Muscle layer of colon (tissue), 2 donors: ENCODE measurements around the gene DGKB.

Experiments
- H3K27ac ChIP-seq: one replicate; pipeline ENCODE4 v1.7.0; 2013; ENCODE audit warnings: low read depth, mild to moderate bottlenecking, low read length, moderate library complexity
- H3K27me3 ChIP-seq, 2 donors: one replicate each; pipeline ENCODE4 v1.7.0; 2013; ENCODE audit warnings: low read length in 2 of 2, mild to moderate bottlenecking in 2 of 2; ENCODE audit not compliant: insufficient read depth in 2 of 2, control insufficient read depth in 1 of 2
- H3K36me3 ChIP-seq: one replicate; pipeline ENCODE4 v1.7.0; 2013; ENCODE audit warnings: mild to moderate bottlenecking, low read length; ENCODE audit not compliant: insufficient read depth
- H3K4me1 ChIP-seq: one replicate; pipeline ENCODE4 v1.7.0; 2013; ENCODE audit warnings: mild to moderate bottlenecking, low read length; ENCODE audit not compliant: insufficient read depth
- H3K4me3 ChIP-seq, 2 donors: one replicate each; pipeline ENCODE4 v1.7.0; 2013; ENCODE audit warnings: low read length in 2 of 2, low read depth in 1 of 2, mild to moderate bottlenecking in 1 of 2, moderate library complexity in 1 of 2
- H3K9ac ChIP-seq: one replicate; pipeline ENCODE4 v1.7.0; 2013; ENCODE audit warnings: low read length
- H3K9me3 ChIP-seq: one replicate; pipeline ENCODE4 v1.7.0; 2013; ENCODE audit warnings: mild to moderate bottlenecking, low read length
- donor health status: abdominal sarcoma.
- donor health status: Adenocarcinoma of cecum.

DGKB gene

GRCh38 chr7:14233076-14233867, 669.3 kb downstream of the DGKB start:
- Histone ChIP-seq H3K9ac (no peak overlapping the region), H3K9me3 (no peaks in the 10 kb centered on the region), H3K36me3 (no peaks in the 10 kb centered on the region), H3K4me3 (no peak overlapping the region), H3K4me1 (no peaks in the 10 kb centered on the region), H3K27me3 (no peaks in the 10 kb centered on the region), H3K27ac (no peak overlapping the region)

- H3K36me3 ChIP-seq: no peaks in the 10 kb centered on the region
- no peak overlapping the region for H3K9ac ChIP-seq
- no peaks in the 10 kb centered on the region for H3K4me1 ChIP-seq
- no peak overlapping the region for H3K4me3 ChIP-seq
- no peaks in the 10 kb centered on the region for H3K27me3 ChIP-seq
- H3K9me3 ChIP-seq: no peaks in the 10 kb centered on the region
- no peak overlapping the region for H3K27ac ChIP-seq
Observed at GRCh38 chr7:14229047-14229446, 673.5 kb downstream of the DGKB start.

- no peak overlapping the region for H3K9ac ChIP-seq
- no peaks in the 10 kb centered on the region for H3K4me1 ChIP-seq
- H3K27me3 ChIP-seq: no peaks in the 10 kb centered on the region
- H3K27ac ChIP-seq: no peak overlapping the region
- H3K4me3 ChIP-seq: no peak overlapping the region
- H3K36me3 ChIP-seq: no peaks in the 10 kb centered on the region
- H3K9me3 ChIP-seq: no peaks in the 10 kb centered on the region
Observed at GRCh38 chr7:14228341-14228740, 674.2 kb downstream of the DGKB start.

- no peak overlapping the region for H3K27ac ChIP-seq
- H3K4me3 ChIP-seq: no peak overlapping the region
- H3K9ac ChIP-seq: no peak overlapping the region
- no peaks in the 10 kb centered on the region for H3K4me1 ChIP-seq
- H3K36me3 ChIP-seq: no peaks in the 10 kb centered on the region
- no peaks in the 10 kb centered on the region for H3K27me3 ChIP-seq
- no peaks in the 10 kb centered on the region for H3K9me3 ChIP-seq
Observed at GRCh38 chr7:14226126-14226525, 676.4 kb downstream of the DGKB start.

- Histone ChIP-seq H3K9me3 (no peaks in the 10 kb centered on the region), H3K4me1 (no peaks in the 10 kb centered on the region), H3K4me3 (no peak overlapping the region), H3K27ac (no peak overlapping the region), H3K27me3 (no peaks in the 10 kb centered on the region), H3K36me3 (no peaks in the 10 kb centered on the region), H3K9ac (no peak overlapping the region)
Observed at GRCh38 chr7:14219125-14219524, 683.4 kb downstream of the DGKB start.

GRCh38 chr7:14218338-14218737, 684.2 kb downstream of the DGKB start:
- no peaks in the 10 kb centered on the region for H3K9me3 ChIP-seq
- no peaks in the 10 kb centered on the region for H3K27me3 ChIP-seq
- H3K4me1 ChIP-seq: no peaks in the 10 kb centered on the region
- H3K9ac ChIP-seq: no peak overlapping the region
- no peak overlapping the region for H3K27ac ChIP-seq
- no peaks in the 10 kb centered on the region for H3K36me3 ChIP-seq
- no peak overlapping the region for H3K4me3 ChIP-seq

GRCh38 chr7:14209896-14210484, 692.6 kb downstream of the DGKB start:
- H3K27me3 ChIP-seq: no peaks in the 10 kb centered on the region
- no peak overlapping the region for H3K4me3 ChIP-seq
- H3K4me1 ChIP-seq: no peaks in the 10 kb centered on the region
- no peak overlapping the region for H3K27ac ChIP-seq
- no peaks in the 10 kb centered on the region for H3K36me3 ChIP-seq
- no peaks in the 10 kb centered on the region for H3K9me3 ChIP-seq
- no peak overlapping the region for H3K9ac ChIP-seq

GRCh38 chr7:14207711-14208110, 694.8 kb downstream of the DGKB start:
- no peak overlapping the region for H3K4me3 ChIP-seq
- no peak overlapping the region for H3K9ac ChIP-seq
- no peaks in the 10 kb centered on the region for H3K4me1 ChIP-seq
- no peaks in the 10 kb centered on the region for H3K36me3 ChIP-seq
- no peaks in the 10 kb centered on the region for H3K9me3 ChIP-seq
- no peaks in the 10 kb centered on the region for H3K27me3 ChIP-seq
- no peak overlapping the region for H3K27ac ChIP-seq

GRCh38 chr7:14207138-14207537, 695.4 kb downstream of the DGKB start:
- H3K27ac ChIP-seq: no peak overlapping the region

GRCh38 chr7:14206121-14206520, 696.4 kb downstream of the DGKB start:
- Histone ChIP-seq H3K9ac (no peak overlapping the region), H3K27ac (no peak overlapping the region), H3K27me3 (no peaks in the 10 kb centered on the region), H3K9me3 (no peaks in the 10 kb centered on the region), H3K36me3 (no peaks in the 10 kb centered on the region), H3K4me3 (no peak overlapping the region), H3K4me1 (no peaks in the 10 kb centered on the region)

More at GRCh38 chr7:14207138-14207537, 695.4 kb downstream of the DGKB start:
- Histone ChIP-seq H3K4me3 (no peak overlapping the region), H3K9ac (no peak overlapping the region), H3K4me1 (no peaks in the 10 kb centered on the region), H3K27me3 (no peaks in the 10 kb centered on the region), H3K36me3 (no peaks in the 10 kb centered on the region), H3K9me3 (no peaks in the 10 kb centered on the region)

GRCh38 chr7:14201353-14201752, 701.2 kb downstream of the DGKB start:
- Histone ChIP-seq H3K9me3 (no peaks in the 10 kb centered on the region), H3K4me1 (no peaks in the 10 kb centered on the region), H3K27me3 (no peaks in the 10 kb centered on the region), H3K9ac (no peak overlapping the region), H3K27ac (no peak overlapping the region), H3K36me3 (no peaks in the 10 kb centered on the region), H3K4me3 (no peak overlapping the region)

- Histone ChIP-seq H3K36me3 (no peaks in the 10 kb centered on the region), H3K9me3 (no peaks in the 10 kb centered on the region), H3K27me3 (no peaks in the 10 kb centered on the region), H3K4me3 (no peak overlapping the region), H3K4me1 (no peaks in the 10 kb centered on the region), H3K27ac (no peak overlapping the region), H3K9ac (no peak overlapping the region)
Observed at GRCh38 chr7:14199336-14199735, 703.2 kb downstream of the DGKB start.
